ENCODE results near the gene FRY. TPM values are rescaled to one million over a fixed set of nuclear protein-coding genes. Genes with fewer than 3 reads are reported as not detected.

The FRY gene
- total RNA-seq, 3 donors from 2014 or later: 9.2 to 38.5 (median 10.5) TPM

DNA sequence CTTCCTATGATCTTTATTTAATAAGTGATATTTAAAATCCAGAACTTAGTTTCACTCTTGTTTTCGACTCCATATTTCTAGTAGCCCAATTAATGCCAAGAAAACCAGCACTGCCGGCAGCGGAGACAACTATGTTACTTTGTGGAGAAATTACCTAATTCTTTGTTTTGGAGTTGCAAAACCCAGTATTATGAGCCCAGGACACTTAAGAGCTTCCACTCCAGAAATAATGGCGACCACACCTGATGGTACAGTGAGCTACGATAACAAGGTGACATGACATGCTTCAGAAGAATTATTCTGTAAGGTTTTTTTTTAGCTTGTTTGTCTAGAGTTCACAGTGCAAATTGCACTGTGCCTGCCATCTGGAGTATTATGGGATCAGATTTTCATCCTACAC is 147.2 kb downstream of the FRY start:
- H3K4me3 ChIP-seq: no peak overlapping the region
- H3K9me3 ChIP-seq: no peaks in the 10 kb centered on the region
- no peak for DNase-seq
- intact Hi-C loops (cut with DNase I, micrococcal nuclease): no loop called here
- no peaks in the 10 kb centered on the region for H3K36me3 ChIP-seq (ENCODE audit: low read depth)
- TF ChIP-seq, protein P1, sequence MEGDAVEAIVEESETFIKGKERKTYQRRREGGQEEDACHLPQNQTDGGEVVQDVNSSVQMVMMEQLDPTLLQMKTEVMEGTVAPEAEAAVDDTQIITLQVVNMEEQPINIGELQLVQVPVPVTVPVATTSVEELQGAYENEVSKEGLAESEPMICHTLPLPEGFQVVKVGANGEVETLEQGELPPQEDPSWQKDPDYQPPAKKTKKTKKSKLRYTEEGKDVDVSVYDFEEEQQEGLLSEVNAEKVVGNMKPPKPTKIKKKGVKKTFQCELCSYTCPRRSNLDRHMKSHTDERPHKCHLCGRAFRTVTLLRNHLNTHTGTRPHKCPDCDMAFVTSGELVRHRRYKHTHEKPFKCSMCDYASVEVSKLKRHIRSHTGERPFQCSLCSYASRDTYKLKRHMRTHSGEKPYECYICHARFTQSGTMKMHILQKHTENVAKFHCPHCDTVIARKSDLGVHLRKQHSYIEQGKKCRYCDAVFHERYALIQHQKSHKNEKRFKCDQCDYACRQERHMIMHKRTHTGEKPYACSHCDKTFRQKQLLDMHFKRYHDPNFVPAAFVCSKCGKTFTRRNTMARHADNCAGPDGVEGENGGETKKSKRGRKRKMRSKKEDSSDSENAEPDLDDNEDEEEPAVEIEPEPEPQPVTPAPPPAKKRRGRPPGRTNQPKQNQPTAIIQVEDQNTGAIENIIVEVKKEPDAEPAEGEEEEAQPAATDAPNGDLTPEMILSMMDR (IDR thresholded peaks at IDR 0.05): no peak
- ATAC-seq: no peak
- no peaks in the 10 kb centered on the region for H3K4me1 ChIP-seq (ENCODE audit: low read depth)

- DNase-seq: no peak
- intact Hi-C loops (cut with DNase I, micrococcal nuclease): no loop called here
- Histone ChIP-seq H3K4me1 (ENCODE audit: low read depth) (no peaks in the 10 kb centered on the region), H3K9me3 (no peaks in the 10 kb centered on the region), H3K36me3 (ENCODE audit: low read depth) (no peaks in the 10 kb centered on the region), H3K4me3 (no peak overlapping the region)
- no peak for ATAC-seq
- TF ChIP-seq, protein P1 (IDR thresholded peaks at IDR 0.05): no peak
These were observed 148.1 kb downstream of the FRY start for GRCh38 chr13:32179708-32180107.

- ATAC-seq: no peak
- no peaks in the 10 kb centered on the region for H3K36me3 ChIP-seq (ENCODE audit: low read depth)
- H3K4me1 ChIP-seq (ENCODE audit: low read depth): no peaks in the 10 kb centered on the region
- intact Hi-C loops (cut with DNase I, micrococcal nuclease): no loop called here
- no peaks in the 10 kb centered on the region for H3K9me3 ChIP-seq
- H3K4me3 ChIP-seq: no peak overlapping the region
- TF ChIP-seq, protein P1 (IDR thresholded peaks at IDR 0.05): no peak
- no peak for DNase-seq
These were observed 156.1 kb downstream of the FRY start for GRCh38 chr13:32187651-32188050.

GRCh38 chr13:32191452-32191998 is 160.0 kb downstream of the FRY start:
- Histone ChIP-seq H3K9me3 (no peaks in the 10 kb centered on the region), H3K4me1 (ENCODE audit: low read depth) (no peaks in the 10 kb centered on the region), H3K36me3 (ENCODE audit: low read depth) (no peaks in the 10 kb centered on the region), H3K4me3 (no peak overlapping the region)
- DNase-seq: no peak
- intact Hi-C loops (cut with DNase I, micrococcal nuclease): no loop called here
- TF ChIP-seq, protein P1 (IDR thresholded peaks at IDR 0.05): no peak
- no peak for ATAC-seq

DNA sequence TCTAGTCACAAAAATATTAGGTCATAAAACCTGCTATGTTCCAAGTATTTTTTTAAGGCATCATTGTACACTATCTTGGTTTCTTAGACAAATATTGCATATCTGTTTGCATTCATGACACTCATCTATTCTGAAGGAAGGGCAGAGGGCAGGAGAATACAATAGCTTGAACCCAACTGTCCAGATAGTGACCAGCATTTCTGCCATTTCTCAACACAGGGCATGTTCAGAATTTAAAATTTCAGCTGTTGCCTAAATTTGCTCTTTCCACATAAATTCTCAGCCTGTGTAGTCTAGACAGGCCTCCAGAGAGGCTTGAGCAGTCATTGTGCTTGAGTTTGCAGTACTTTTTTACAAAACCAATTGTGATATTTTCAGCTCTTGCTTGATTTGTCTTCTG is 164.1 kb downstream of the FRY start:
- DNase-seq (no peak), ATAC-seq (no peak)
- TF ChIP-seq, protein P1 (IDR thresholded peaks at IDR 0.05): no peak
- intact Hi-C loops (cut with DNase I, micrococcal nuclease): no loop called here
- Histone ChIP-seq H3K4me1 (ENCODE audit: low read depth) (no peaks in the 10 kb centered on the region), H3K36me3 (ENCODE audit: low read depth) (no peaks in the 10 kb centered on the region), H3K4me3 (no peak overlapping the region), H3K9me3 (no peaks in the 10 kb centered on the region)

GRCh38 chr13:32199168-32199567 is 167.6 kb downstream of the FRY start:
- Histone ChIP-seq H3K36me3 (ENCODE audit: low read depth) (no peaks in the 10 kb centered on the region), H3K9me3 (no peaks in the 10 kb centered on the region), H3K4me1 (ENCODE audit: low read depth) (no peaks in the 10 kb centered on the region), H3K4me3 (no peak overlapping the region)
- DNase-seq: no peak
- no peak for ATAC-seq
- intact Hi-C loops (cut with DNase I, micrococcal nuclease): no loop called here
- TF ChIP-seq, protein P1 (IDR thresholded peaks at IDR 0.05): no peak

Measured in mucosa of descending colon (tissue), 3 donors.